Mammary epithelial cell (primary cell): ENCODE measurements around the gene MT1M.

Experiments used
- CTCF ChIP-seq, 2 donors: IDR thresholded peaks in 1 of 2; conservative IDR thresholded peaks in 1 of 2; 2 replicates each; pipeline ENCODE4 v1.5.1; 2011 to 2012; ENCODE audit warnings: inconsistent platforms in 2 of 2, low read length in 2 of 2, mild to moderate bottlenecking in 2 of 2, control low read depth in 1 of 2, low read depth in 1 of 2; ENCODE audit not compliant: insufficient read depth in 1 of 2; ENCODE audit errors: extremely low read depth in 1 of 2
- EZH2 ChIP-seq: IDR thresholded peaks from 2 replicates; pipeline ENCODE4 v1.6.1; 2012; ENCODE audit warnings: low read length, inconsistent platforms, borderline replicate concordance

GRCh38 chr16:56606071-56606475 is 26.4 kb upstream of the MT1M start:
- TF ChIP-seq CTCF (conservative IDR thresholded peaks at IDR 0.05 in 1 of 2, IDR thresholded peaks at IDR 0.05 in 1 of 2; ENCODE audit: extremely low read depth in 1 of 2, insufficient read depth in 1 of 2, low read depth in 1 of 2, low read length in 2 of 2) = no peak
- no peak for TF ChIP-seq EZH2
